ENCODE measurements around the gene SPIB. TPM values are rescaled to one million over a fixed set of nuclear protein-coding genes. Genes with fewer than 3 reads are reported as not detected.

The SPIB gene
- total and polyA plus RNA-seq, 4 donors: 0.06 to 0.47 (median 0.37) TPM

DNA sequence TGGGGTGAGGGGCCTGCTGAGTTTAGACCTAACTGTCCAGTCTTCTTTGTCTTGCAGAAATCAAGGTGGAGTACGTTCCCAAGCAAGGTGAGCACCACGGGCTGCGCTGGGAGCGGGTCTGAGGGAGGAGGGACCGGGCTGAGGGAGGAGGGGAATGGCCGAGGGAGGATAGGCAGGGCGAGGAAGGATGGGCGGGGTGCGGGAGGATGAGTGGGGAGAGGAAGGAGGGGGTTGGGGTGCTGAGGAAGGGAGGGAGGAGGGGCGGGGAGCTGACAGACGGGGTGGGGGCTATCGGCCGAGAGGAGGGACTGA lies 32.4 kb downstream of the SPIB start:
- no peaks in the 10 kb centered on the region for H3K4me1 ChIP-seq (ENCODE audit: control insufficient read depth, insufficient read depth, low read length)
- H3K4me3 ChIP-seq (ENCODE audit: low read depth, low read length): no peak overlapping the region
- H3K9me3 ChIP-seq (ENCODE audit: control insufficient read depth, insufficient read depth, low read length): no peaks in the 10 kb centered on the region
- H3K27ac ChIP-seq (ENCODE audit: low read depth, low read length): no peak overlapping the region
- no peaks in the 10 kb centered on the region for H3K36me3 ChIP-seq (ENCODE audit: control insufficient read depth, insufficient read depth, low read length)
- 50% methylated on average over 12 of the region's 13 CpGs for WGBS (ENCODE audit: insufficient coverage)
- no peaks in the 10 kb centered on the region for H3K27me3 ChIP-seq (ENCODE audit: control insufficient read depth, insufficient read depth, low read length)
- no peak for DNase-seq (ENCODE audit: low read depth in 4 of 6, low spot score in 6 of 6)

DNA sequence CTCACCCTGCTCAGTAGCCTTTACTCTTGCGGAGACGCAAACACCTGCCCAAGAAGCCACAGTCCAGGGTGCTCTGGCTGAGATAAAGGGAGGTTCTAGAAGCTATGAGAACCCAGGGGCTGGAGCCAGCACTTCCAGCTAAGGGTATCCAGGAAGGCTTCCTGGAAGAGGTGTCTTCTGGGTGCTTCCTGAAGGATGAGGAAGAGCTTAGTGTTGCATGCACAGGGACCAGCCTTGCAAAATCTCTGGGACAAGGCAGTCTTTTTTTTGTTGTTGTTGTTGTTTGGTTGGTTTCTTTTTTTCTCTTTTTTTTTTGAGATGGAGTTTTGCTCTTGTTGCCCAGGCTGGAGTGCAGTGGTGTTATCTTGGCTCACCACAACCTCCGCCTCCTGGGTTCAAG lies 34.5 kb downstream of the SPIB start:
- Histone ChIP-seq H3K27ac (ENCODE audit: low read depth, low read length) (no peak overlapping the region), H3K9me3 (ENCODE audit: control insufficient read depth, insufficient read depth, low read length) (no peaks in the 10 kb centered on the region), H3K36me3 (ENCODE audit: control insufficient read depth, insufficient read depth, low read length) (no peaks in the 10 kb centered on the region), H3K27me3 (ENCODE audit: control insufficient read depth, insufficient read depth, low read length) (peaks cover 6% of the 10 kb centered on the region), H3K4me3 (ENCODE audit: low read depth, low read length) (no peak overlapping the region), H3K4me1 (ENCODE audit: control insufficient read depth, insufficient read depth, low read length) (peaks cover under 1% of the 10 kb centered on the region)
- 94% methylated on average over 2 of the region's 3 CpGs for WGBS (ENCODE audit: insufficient coverage)
- DNase-seq (ENCODE audit: low read depth in 4 of 6, low spot score in 6 of 6): no peak

DNA sequence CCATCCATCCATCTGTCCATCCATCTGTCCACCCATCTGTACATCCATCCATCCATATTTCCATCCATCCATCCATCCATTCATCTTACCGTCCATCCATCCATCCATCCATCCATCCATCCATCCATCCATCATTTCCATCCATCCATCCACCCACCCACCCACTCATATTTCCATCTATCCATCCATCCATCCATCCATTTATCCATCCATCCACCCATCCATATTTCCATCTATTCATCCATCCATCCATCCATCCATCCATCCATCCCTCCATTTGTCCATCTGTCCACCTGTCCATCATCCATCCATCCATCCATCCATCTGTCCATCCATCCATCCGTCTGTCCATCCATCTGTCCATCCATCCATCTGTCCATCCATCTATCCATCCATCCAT lies 37.3 kb downstream of the SPIB start:
- WGBS (ENCODE audit: insufficient coverage): 76% methylated on average over 2 of the region's 2 CpGs
- Histone ChIP-seq H3K4me1 (ENCODE audit: control insufficient read depth, insufficient read depth, low read length) (peaks cover 5% of the 10 kb centered on the region), H3K27me3 (ENCODE audit: control insufficient read depth, insufficient read depth, low read length) (peaks cover 16% of the 10 kb centered on the region), H3K4me3 (ENCODE audit: low read depth, low read length) (no peak overlapping the region), H3K27ac (ENCODE audit: low read depth, low read length) (no peak overlapping the region), H3K9me3 (ENCODE audit: control insufficient read depth, insufficient read depth, low read length) (no peaks in the 10 kb centered on the region), H3K36me3 (ENCODE audit: control insufficient read depth, insufficient read depth, low read length) (no peaks in the 10 kb centered on the region)
- DNase-seq (ENCODE audit: low read depth in 4 of 6, low spot score in 6 of 6): no peak

DNA sequence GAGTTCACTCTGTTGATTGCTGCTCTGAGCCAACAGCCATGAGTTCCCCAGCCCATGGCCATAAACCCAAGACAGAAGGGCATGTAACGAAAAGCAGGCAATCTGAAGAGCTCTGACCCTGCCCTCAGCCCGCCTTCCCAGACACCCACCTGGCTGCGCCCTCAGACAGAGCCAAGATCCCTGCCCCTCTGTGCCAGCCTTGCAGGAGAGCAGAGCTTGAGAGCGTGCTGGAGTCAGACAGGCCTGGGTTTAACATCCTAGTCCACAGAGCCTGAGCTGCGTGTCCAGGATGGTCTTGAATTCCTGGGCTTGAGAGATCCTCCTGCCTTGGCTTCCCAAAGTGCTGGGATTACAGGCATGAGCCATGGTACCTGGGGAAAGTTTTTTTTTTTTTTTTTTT lies 38.6 kb downstream of the SPIB start:
- Histone ChIP-seq H3K36me3 (ENCODE audit: control insufficient read depth, insufficient read depth, low read length) (no peaks in the 10 kb centered on the region), H3K4me3 (ENCODE audit: low read depth, low read length) (no peak overlapping the region), H3K27ac (ENCODE audit: low read depth, low read length) (no peak overlapping the region), H3K4me1 (ENCODE audit: control insufficient read depth, insufficient read depth, low read length) (peaks cover 5% of the 10 kb centered on the region), H3K27me3 (ENCODE audit: control insufficient read depth, insufficient read depth, low read length) (peaks cover 16% of the 10 kb centered on the region), H3K9me3 (ENCODE audit: control insufficient read depth, insufficient read depth, low read length) (no peaks in the 10 kb centered on the region)
- WGBS (ENCODE audit: insufficient coverage): 76% methylated on average over 5 of the region's 5 CpGs
- DNase-seq (ENCODE audit: low read depth in 4 of 6, low spot score in 6 of 6): no peak

DNA sequence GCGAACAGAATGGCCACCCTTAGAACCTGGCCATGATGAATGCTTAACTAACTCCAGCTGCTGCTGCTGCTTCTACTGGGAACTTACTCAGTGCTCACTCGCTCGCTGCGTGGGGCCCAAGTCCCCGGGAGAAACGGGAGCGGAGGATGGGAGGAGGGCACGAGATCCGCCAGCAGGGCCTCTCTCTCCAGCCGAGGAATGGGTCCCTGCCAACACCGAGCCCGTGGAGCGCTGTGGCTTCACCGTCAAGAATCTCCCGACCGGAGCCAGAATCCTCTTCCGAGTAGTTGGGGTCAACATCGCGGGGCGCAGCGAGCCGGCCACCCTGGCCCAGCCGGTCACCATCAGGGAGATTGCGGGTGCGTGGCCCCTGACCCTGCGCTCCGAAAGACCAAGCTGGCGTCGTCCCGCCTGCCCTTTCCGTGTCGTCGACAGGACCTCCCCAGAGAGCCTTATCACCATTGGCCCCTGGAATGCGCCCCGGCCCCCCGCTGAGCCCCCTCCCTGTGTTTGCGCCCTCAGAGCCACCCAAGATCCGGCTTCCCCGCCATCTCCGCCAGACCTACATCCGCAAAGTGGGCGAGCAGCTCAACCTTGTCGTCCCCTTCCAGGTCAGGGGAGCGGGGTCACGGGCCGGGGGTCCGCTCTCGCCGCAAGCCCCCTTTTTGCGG lies 39.8 kb downstream of the SPIB start:
- no peak for DNase-seq (ENCODE audit: low read depth in 4 of 6, low spot score in 6 of 6)
- Histone ChIP-seq H3K27me3 (ENCODE audit: control insufficient read depth, insufficient read depth, low read length) (peaks cover 16% of the 10 kb centered on the region), H3K9me3 (ENCODE audit: control insufficient read depth, insufficient read depth, low read length) (no peaks in the 10 kb centered on the region), H3K4me1 (ENCODE audit: control insufficient read depth, insufficient read depth, low read length) (peaks cover 5% of the 10 kb centered on the region), H3K4me3 (ENCODE audit: low read depth, low read length) (no peak overlapping the region), H3K36me3 (ENCODE audit: control insufficient read depth, insufficient read depth, low read length) (no peaks in the 10 kb centered on the region), H3K27ac (ENCODE audit: low read depth, low read length) (no peak overlapping the region)
- 32% methylated on average over 49 of the region's 50 CpGs for WGBS (ENCODE audit: insufficient coverage)

DNA sequence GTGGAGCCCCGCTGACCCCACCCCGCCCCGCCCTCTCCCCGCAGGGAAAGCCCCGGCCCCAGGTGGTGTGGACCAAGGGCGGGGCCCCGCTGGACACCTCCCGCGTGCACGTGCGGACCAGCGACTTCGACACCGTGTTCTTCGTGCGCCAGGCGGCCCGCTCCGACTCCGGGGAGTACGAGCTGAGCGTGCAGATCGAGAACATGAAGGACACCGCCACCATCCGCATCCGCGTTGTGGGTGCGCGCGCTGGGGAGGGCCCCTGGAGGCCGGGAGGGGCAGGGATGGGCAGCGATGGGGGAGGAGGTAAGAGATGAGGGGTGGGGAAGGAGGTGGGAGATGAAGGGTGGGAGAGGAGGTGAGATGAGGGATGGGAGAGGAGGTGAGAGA lies 40.3 kb downstream of the SPIB start:
- Histone ChIP-seq H3K27ac (ENCODE audit: low read depth, low read length) (no peak overlapping the region), H3K27me3 (ENCODE audit: control insufficient read depth, insufficient read depth, low read length) (peaks cover 16% of the 10 kb centered on the region), H3K4me1 (ENCODE audit: control insufficient read depth, insufficient read depth, low read length) (peaks cover 5% of the 10 kb centered on the region), H3K36me3 (ENCODE audit: control insufficient read depth, insufficient read depth, low read length) (no peaks in the 10 kb centered on the region), H3K4me3 (ENCODE audit: low read depth, low read length) (no peak overlapping the region), H3K9me3 (ENCODE audit: control insufficient read depth, insufficient read depth, low read length) (no peaks in the 10 kb centered on the region)
- DNase-seq (ENCODE audit: low read depth in 4 of 6, low spot score in 6 of 6): no peak
- 61% methylated on average over 32 of the region's 32 CpGs for WGBS (ENCODE audit: insufficient coverage)

DNA sequence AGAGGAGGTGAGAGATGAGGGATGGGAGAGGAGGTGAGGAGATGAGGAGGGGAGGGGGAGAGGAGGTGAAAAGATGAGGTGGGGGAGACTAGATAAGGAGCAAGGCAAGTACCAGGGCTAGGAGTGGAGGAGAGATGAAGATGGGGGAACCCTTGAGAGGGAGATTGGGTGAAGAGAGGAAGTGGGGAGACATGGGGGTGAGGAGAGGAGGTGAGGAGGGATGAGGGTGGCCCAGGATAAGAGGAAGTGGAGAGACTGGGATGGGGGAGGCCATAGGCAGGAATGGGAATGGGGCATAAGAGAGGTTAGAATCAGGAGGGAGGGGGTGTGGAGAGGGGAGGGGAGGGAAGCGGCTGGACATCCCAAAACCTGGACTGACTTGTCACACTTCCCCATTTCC lies 40.9 kb downstream of the SPIB start:
- H3K4me3 ChIP-seq (ENCODE audit: low read depth, low read length): no peak overlapping the region
- no CpG with 5 or more reads among the region's 1 CpG for WGBS (ENCODE audit: insufficient coverage)
- H3K36me3 ChIP-seq (ENCODE audit: control insufficient read depth, insufficient read depth, low read length): peaks cover 3% of the 10 kb centered on the region
- no peaks in the 10 kb centered on the region for H3K9me3 ChIP-seq (ENCODE audit: control insufficient read depth, insufficient read depth, low read length)
- peaks cover 5% of the 10 kb centered on the region for H3K4me1 ChIP-seq (ENCODE audit: control insufficient read depth, insufficient read depth, low read length)
- DNase-seq (ENCODE audit: low read depth in 4 of 6, low spot score in 6 of 6): no peak
- no peak overlapping the region for H3K27ac ChIP-seq (ENCODE audit: low read depth, low read length)
- peaks cover 16% of the 10 kb centered on the region for H3K27me3 ChIP-seq (ENCODE audit: control insufficient read depth, insufficient read depth, low read length)

DNA sequence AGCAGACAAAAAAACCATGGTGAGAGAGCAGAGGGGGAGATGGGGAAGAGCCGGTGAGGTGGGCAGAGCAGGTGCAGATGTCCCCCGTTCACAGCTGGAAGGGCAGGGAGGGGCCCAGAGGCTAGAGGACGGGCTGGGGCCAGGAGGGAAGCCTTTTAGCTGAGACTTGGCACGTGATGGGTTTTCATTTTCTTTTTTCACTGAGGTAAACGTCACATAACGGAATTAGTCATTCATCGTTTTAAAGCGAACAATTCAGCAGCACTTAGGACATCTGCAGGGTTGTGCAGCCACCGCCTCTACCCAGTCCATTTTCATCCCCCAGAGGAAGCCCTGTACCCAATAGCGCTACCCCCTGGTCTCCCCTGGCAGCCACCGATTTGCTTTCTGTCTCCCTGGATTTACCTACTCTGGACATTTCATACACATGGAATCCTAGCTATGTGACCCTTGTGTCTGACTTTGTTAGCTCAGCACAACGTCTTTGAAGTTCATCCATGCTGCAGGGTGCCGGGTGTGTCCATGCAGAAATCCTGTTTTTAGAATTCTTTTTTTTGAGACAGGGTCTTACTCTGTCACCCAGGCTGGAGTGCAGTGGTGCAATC lies 41.5 kb downstream of the SPIB start:
- no peak overlapping the region for H3K27ac ChIP-seq (ENCODE audit: low read depth, low read length)
- 47% methylated on average over 13 of the region's 13 CpGs for WGBS (ENCODE audit: insufficient coverage)
- H3K4me1 ChIP-seq (ENCODE audit: control insufficient read depth, insufficient read depth, low read length): peaks cover 5% of the 10 kb centered on the region
- no peak overlapping the region for H3K4me3 ChIP-seq (ENCODE audit: low read depth, low read length)
- no peaks in the 10 kb centered on the region for H3K9me3 ChIP-seq (ENCODE audit: control insufficient read depth, insufficient read depth, low read length)
- DNase-seq (ENCODE audit: low read depth in 4 of 6, low spot score in 6 of 6): no peak
- peaks cover 16% of the 10 kb centered on the region for H3K27me3 ChIP-seq (ENCODE audit: control insufficient read depth, insufficient read depth, low read length)
- peaks cover 6% of the 10 kb centered on the region for H3K36me3 ChIP-seq (ENCODE audit: control insufficient read depth, insufficient read depth, low read length)

DNA sequence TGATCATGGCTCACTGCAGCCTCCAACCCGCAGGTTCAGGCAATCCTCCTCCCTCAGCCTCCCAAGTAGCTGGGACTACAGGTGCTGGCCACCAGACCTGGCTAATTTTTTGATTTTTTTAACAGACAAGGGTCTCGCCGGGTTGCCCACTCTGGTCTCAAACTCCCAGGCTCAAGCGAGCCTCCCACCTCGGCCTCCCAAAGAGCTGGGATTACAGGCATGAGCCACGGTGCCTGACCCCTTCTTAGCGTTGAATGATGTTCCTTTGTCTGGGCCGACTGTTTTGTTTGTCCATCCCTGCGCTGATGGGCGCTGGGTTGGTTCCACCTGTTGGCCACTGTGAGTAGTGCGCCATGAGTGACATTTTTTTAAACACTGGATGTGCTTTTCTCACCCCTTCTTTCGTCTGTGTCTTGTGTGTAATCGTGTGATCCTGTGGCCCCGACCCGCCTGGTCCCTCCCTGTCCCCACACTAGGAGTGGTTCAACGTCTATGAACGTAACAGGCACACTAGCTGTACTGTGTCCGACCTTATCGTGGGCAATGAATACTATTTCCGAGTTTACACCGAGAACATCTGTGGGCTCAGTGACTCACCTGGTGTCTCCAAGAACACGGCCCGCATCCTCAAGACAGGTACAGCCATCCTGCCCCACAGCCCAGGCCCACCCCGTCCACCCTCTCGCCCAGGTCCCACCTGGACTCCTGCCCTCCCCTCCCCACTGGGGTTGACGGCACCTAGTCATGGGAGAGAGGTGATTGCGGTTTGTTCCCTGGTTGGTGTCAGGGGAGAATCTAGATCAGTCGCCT lies 42.5 kb downstream of the SPIB start:
- DNase-seq (ENCODE audit: low read depth in 4 of 6, low spot score in 6 of 6): peak in 5 of 6 donors; percentile 23 to 79 (median 35)
- peaks cover 10% of the 10 kb centered on the region for H3K4me1 ChIP-seq (ENCODE audit: control insufficient read depth, insufficient read depth, low read length)
- WGBS (ENCODE audit: insufficient coverage): 30% methylated on average over 18 of the region's 28 CpGs
- peaks cover 7% of the 10 kb centered on the region for H3K36me3 ChIP-seq (ENCODE audit: control insufficient read depth, insufficient read depth, low read length)
- no peak overlapping the region for H3K4me3 ChIP-seq (ENCODE audit: low read depth, low read length)
- no peak overlapping the region for H3K27ac ChIP-seq (ENCODE audit: low read depth, low read length)
- H3K27me3 ChIP-seq (ENCODE audit: control insufficient read depth, insufficient read depth, low read length): peaks cover 16% of the 10 kb centered on the region
- H3K9me3 ChIP-seq (ENCODE audit: control insufficient read depth, insufficient read depth, low read length): no peaks in the 10 kb centered on the region

DNA sequence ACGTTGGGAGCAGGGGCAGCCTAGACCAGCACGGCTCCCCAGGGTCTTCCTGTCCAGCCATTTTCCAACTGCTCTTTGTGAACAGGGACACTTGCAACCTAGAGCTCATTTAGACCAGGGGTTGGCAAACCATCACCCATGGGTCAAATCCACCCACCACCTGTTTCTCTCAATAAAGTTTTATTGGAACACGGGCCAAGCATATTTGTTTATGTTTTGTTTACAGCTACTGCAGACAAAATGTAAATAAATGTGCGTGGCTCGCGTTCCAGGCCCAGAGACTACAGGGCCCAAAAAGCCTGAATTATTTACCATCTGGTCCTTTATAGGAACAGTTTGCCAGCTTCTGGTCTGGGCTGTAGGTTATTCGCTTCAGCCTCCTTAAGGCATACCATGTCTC lies 44.2 kb downstream of the SPIB start:
- Histone ChIP-seq H3K9me3 (ENCODE audit: control insufficient read depth, insufficient read depth, low read length) (no peaks in the 10 kb centered on the region), H3K4me3 (ENCODE audit: low read depth, low read length) (no peak overlapping the region), H3K27me3 (ENCODE audit: control insufficient read depth, insufficient read depth, low read length) (peaks cover 11% of the 10 kb centered on the region), H3K36me3 (ENCODE audit: control insufficient read depth, insufficient read depth, low read length) (peaks cover 9% of the 10 kb centered on the region), H3K27ac (ENCODE audit: low read depth, low read length) (no peak overlapping the region), H3K4me1 (ENCODE audit: control insufficient read depth, insufficient read depth, low read length) (peaks cover 17% of the 10 kb centered on the region)
- 81% methylated on average over 7 of the region's 7 CpGs for WGBS (ENCODE audit: insufficient coverage)
- no peak for DNase-seq (ENCODE audit: low read depth in 4 of 6, low spot score in 6 of 6)

Measured in spinal cord (tissue), 10 donors.